Aorta (tissue), 5 donors: ENCODE measurements around the gene GALNT8. TPM values are rescaled to one million over a fixed set of nuclear protein-coding genes. Genes with fewer than 3 reads are reported as not detected.

Experiments used
- ATAC-seq: fragments of 200-7000 bp; cut with Tn5 transposase; one replicate; pipeline ENCODE4 v1.9.1; 2022; ENCODE audit warnings: moderate library complexity; ENCODE audit not compliant: low FRiP score
- DNase-seq, 2 donors: peaks; one replicate each; pipeline ENCODE4 v3.0.0-alpha.2; 2020
- H3K27ac ChIP-seq, 2 donors: one replicate each; pipeline ENCODE4 v1.5.1; 2013; ENCODE audit warnings: low read length in 2 of 2, mild to moderate bottlenecking in 2 of 2, moderate library complexity in 2 of 2, control low read depth in 1 of 2, inconsistent platforms in 1 of 2, low read depth in 1 of 2
- H3K27me3 ChIP-seq, 2 donors: one replicate each; pipeline ENCODE4 v1.6.1; 2013; ENCODE audit warnings: control low read depth in 1 of 2, low read length in 1 of 2, mild to moderate bottlenecking in 1 of 2, moderate library complexity in 1 of 2; ENCODE audit not compliant: insufficient read depth in 2 of 2, control insufficient read depth in 1 of 2
- H3K36me3 ChIP-seq, 2 donors: one replicate each; pipeline ENCODE4 v1.6.1; 2013; ENCODE audit warnings: control low read depth in 1 of 2, low read length in 1 of 2, mild to moderate bottlenecking in 1 of 2; ENCODE audit not compliant: insufficient read depth in 2 of 2, control insufficient read depth in 1 of 2
- H3K4me1 ChIP-seq, 2 donors: one replicate each; pipeline ENCODE4 v1.6.1; 2013; ENCODE audit warnings: low read length in 2 of 2, control low read depth in 1 of 2, mild to moderate bottlenecking in 1 of 2, moderate library complexity in 1 of 2; ENCODE audit not compliant: insufficient read depth in 2 of 2, control insufficient read depth in 1 of 2
- H3K4me3 ChIP-seq, 2 donors: one replicate each; pipeline ENCODE4 v1.5.1; 2013; ENCODE audit warnings: low read length in 2 of 2, control low read depth in 1 of 2, mild to moderate bottlenecking in 1 of 2
- H3K9me3 ChIP-seq: one replicate; pipeline ENCODE4 v1.6.1; 2013; ENCODE audit warnings: mild to moderate bottlenecking, low read length; ENCODE audit not compliant: control insufficient read depth
- WGBS, 2 donors: extraction: QIAGEN DNeasy Blood & Tissue Kit; methylation state at CpG; one replicate each; pipeline ENCODE4 v1.1.7; 2013; 5-methylcytosine and 5-hydroxymethylcytosine counted together
- intact Hi-C, 2 donors: fragments of 100-400 bp; cut with DNase I; formaldehyde crosslinking; loops; one replicate each; pipeline versions ENCODE4 v1.14.2 to v1.15.0; 2022
- long read RNA-seq, 2 donors: library from polyadenylated mRNA; unstranded; transcript quantifications; one replicate each; pipeline ENCODE4 v2.0.0, GENCODE V29; 2020 to 2021
- polyA plus RNA-seq, 2 donors: library from polyadenylated mRNA; stranded (reverse); fragments of 200-250 nt; gene quantifications; one replicate each; pipeline ENCODE4 v1.2.3, GENCODE V29; 2013
- total RNA-seq, 2 donors: library from RNA; stranded (reverse); fragmentation: NEBNext Ultra II Directional; extraction: Animal tissue kit (Norgen Biotek cat#: 25700); gene quantifications; one replicate each; pipeline ENCODE4 v1.2.1, GENCODE V29; 2021
- donor health status: healthy with polysubstance abuse.
- donor health status: Bipolar disorder and iron deficiency.
- donor health status: DM: no; HTN: no; CAD: no.
- donor health status: DM: no; HTN: no; CAD: no.
- donor health status: DM: yes; HTN: yes; CAD: no.

GALNT8 gene
- total RNA-seq (1 to 10 TPM; 4.7 to 6.9 TPM), polyA plus RNA-seq (1 to 10 TPM; 1.4 to 1.6 TPM)
- long read RNA-seq, donor 1, full-length matches to known transcripts: 3 of 6 reads
- long read RNA-seq, donor 1, partial matches to known transcripts: 1 of 6 reads
- long read RNA-seq, donor 1, other reads (novel, unspliced or antisense): 2 of 6 reads
- long read RNA-seq, donor 2, full-length matches to known transcripts: 3 of 6 reads
- long read RNA-seq, donor 2, partial matches to known transcripts: 1 of 6 reads
- long read RNA-seq, donor 2, other reads (novel, unspliced or antisense): 2 of 6 reads

GRCh38 chr12:4719821-4720636 lies at the start of gene GALNT8:
TSS of gene GALNT8 (plus strand) at chr12:4720400. CDS start at chr12:4720678, 278 bp downstream.
- Histone ChIP-seq H3K4me3 (no peak within 1 kb of the TSS), H3K4me1 (no peaks in the 10 kb centered on the region), H3K36me3 (no peaks in the 10 kb centered on the region), H3K27ac (no peak within 1 kb of the TSS), H3K27me3 (no peaks in the 10 kb centered on the region), H3K9me3 (no peaks in the 10 kb centered on the region)
- ATAC-seq (no peak), DNase-seq (no peak)
- intact Hi-C loops: no loop called here
- 67 to 69% methylated on average over 18 of the region's 18 CpGs for WGBS, 2 donors

GRCh38 chr12:4679711-4680110 lies 40.5 kb upstream of the GALNT8 start:
- Histone ChIP-seq H3K4me1 (no peaks in the 10 kb centered on the region), H3K9me3 (no peaks in the 10 kb centered on the region), H3K27me3 (no peaks in the 10 kb centered on the region), H3K36me3 (peaks cover 0 to 7% of the 10 kb centered on the region in 2 donors), H3K27ac (no peak overlapping the region), H3K4me3 (no peak overlapping the region)
- intact Hi-C loops: no loop called here
- 90 to 92% methylated on average over 2 of the region's 2 CpGs for WGBS, 2 donors
- ATAC-seq (no peak), DNase-seq (no peak)

GRCh38 chr12:4681732-4682131 lies 38.5 kb upstream of the GALNT8 start:
- intact Hi-C loops: no loop called here
- 96 to 97% methylated on average over 3 of the region's 3 CpGs for WGBS, 2 donors
- no peak for DNase-seq
- Histone ChIP-seq H3K36me3 (peaks cover 0 to 16% of the 10 kb centered on the region in 2 donors), H3K27me3 (no peaks in the 10 kb centered on the region), H3K27ac (no peak overlapping the region), H3K9me3 (no peaks in the 10 kb centered on the region), H3K4me3 (no peak overlapping the region), H3K4me1 (no peaks in the 10 kb centered on the region)
- ATAC-seq: no peak

- peaks cover 0 to 17% of the 10 kb centered on the region in 2 donors for H3K36me3 ChIP-seq
- intact Hi-C loops: no loop called here
- ATAC-seq (no peak), DNase-seq (no peak)
- no peak overlapping the region for H3K27ac ChIP-seq
- no peak overlapping the region for H3K4me3 ChIP-seq
- no peaks in the 10 kb centered on the region for H3K4me1 ChIP-seq
- WGBS, 2 donors: 85 to 89% methylated on average over 8 of the region's 8 CpGs
- H3K27me3 ChIP-seq: no peaks in the 10 kb centered on the region
- no peaks in the 10 kb centered on the region for H3K9me3 ChIP-seq
Observed at GRCh38 chr12:4685317-4685716, 34.9 kb upstream of the GALNT8 start.

GRCh38 chr12:4690760-4691159 lies 29.4 kb upstream of the GALNT8 start:
- no peak overlapping the region for H3K27ac ChIP-seq
- H3K36me3 ChIP-seq: peaks cover 2 to 12% of the 10 kb centered on the region in 2 donors
- intact Hi-C loops: no loop called here
- DNase-seq: no peak
- 96 to 97% methylated on average over 5 of the region's 5 CpGs for WGBS, 2 donors
- H3K9me3 ChIP-seq: no peaks in the 10 kb centered on the region
- no peak overlapping the region for H3K4me3 ChIP-seq
- H3K27me3 ChIP-seq: no peaks in the 10 kb centered on the region
- H3K4me1 ChIP-seq: no peaks in the 10 kb centered on the region
- no peak for ATAC-seq

- H3K9me3 ChIP-seq: no peaks in the 10 kb centered on the region
- H3K27ac ChIP-seq: no peak overlapping the region
- DNase-seq: peak in 1 of 2 donors; percentile 57
- 75 to 79% methylated on average over 10 of the region's 10 CpGs for WGBS, 2 donors
- no peaks in the 10 kb centered on the region for H3K4me1 ChIP-seq
- intact Hi-C loops: no loop called here
- peak; percentile 75 for ATAC-seq
- no peaks in the 10 kb centered on the region for H3K27me3 ChIP-seq
- H3K36me3 ChIP-seq: no peaks in the 10 kb centered on the region
- no peak overlapping the region for H3K4me3 ChIP-seq
Observed at GRCh38 chr12:4700621-4701026, 19.6 kb upstream of the GALNT8 start.

GRCh38 chr12:4701395-4702190 lies 18.6 kb upstream of the GALNT8 start:
- DNase-seq (peak in 1 of 2 donors; percentile 51), ATAC-seq (peak; percentile 70)
- Histone ChIP-seq H3K4me1 (no peaks in the 10 kb centered on the region), H3K27ac (no peak overlapping the region), H3K4me3 (no peak overlapping the region), H3K27me3 (no peaks in the 10 kb centered on the region), H3K36me3 (no peaks in the 10 kb centered on the region), H3K9me3 (no peaks in the 10 kb centered on the region)
- intact Hi-C loops: no loop called here
- WGBS, 2 donors: 71% methylated on average over 8 of the region's 8 CpGs

GRCh38 chr12:4703676-4704075 lies 16.5 kb upstream of the GALNT8 start:
- intact Hi-C loops: no loop called here
- 92 to 97% methylated on average over 5 of the region's 5 CpGs for WGBS, 2 donors
- no peaks in the 10 kb centered on the region for H3K4me1 ChIP-seq
- no peak overlapping the region for H3K27ac ChIP-seq
- H3K36me3 ChIP-seq: no peaks in the 10 kb centered on the region
- no peak for DNase-seq
- ATAC-seq: no peak
- H3K9me3 ChIP-seq: no peaks in the 10 kb centered on the region
- H3K27me3 ChIP-seq: no peaks in the 10 kb centered on the region
- no peak overlapping the region for H3K4me3 ChIP-seq
